Effector memory CD8-positive, alpha-beta T cell (primary cell): ENCODE data around the gene MEAF6.
"Not testable (repeated sequence)": the region's sequence is repeated elsewhere in the genome, so short reads cannot be mapped to it uniquely, and the experiment has no call there.

ENCODE experiments used
- ATAC-seq: fragments of 150-1000 bp; cut with Tn5 transposase; replicated peaks from 2 replicates; pipeline ENCODE4 v1.10.0; 2021; ENCODE audit warnings: mild to moderate bottlenecking, moderate library complexity
- DNase-seq, 3 experiments: peaks; one replicate each; pipeline ENCODE4 v3.0.0; 2021
- H3K27ac Mint-ChIP-seq, 2 donors: one replicate each; pipeline ENCODE4 v1.8.0; 2022; ENCODE audit warnings: mild to moderate bottlenecking in 2 of 2, mixed read lengths in 2 of 2, moderate library complexity in 2 of 2
- H3K27me3 Mint-ChIP-seq, 2 donors: one replicate each; pipeline ENCODE4 v1.8.0; 2022; ENCODE audit warnings: mixed read lengths in 2 of 2
- H3K36me3 Mint-ChIP-seq: one replicate; pipeline ENCODE4 v1.8.0; 2022; ENCODE audit warnings: mild to moderate bottlenecking, moderate library complexity, mixed read lengths; ENCODE audit not compliant: insufficient read depth
- H3K4me1 Mint-ChIP-seq, 2 donors: one replicate each; pipeline ENCODE4 v1.8.0; 2022; ENCODE audit warnings: low read depth in 2 of 2, mixed read lengths in 2 of 2
- H3K4me3 Mint-ChIP-seq, 2 donors: one replicate each; pipeline ENCODE4 v1.8.0; 2022; ENCODE audit warnings: mild to moderate bottlenecking in 2 of 2, mixed read lengths in 2 of 2, moderate library complexity in 2 of 2
- H3K9me3 Mint-ChIP-seq, 2 donors: one replicate each; pipeline ENCODE4 v1.8.0; 2022; ENCODE audit warnings: mixed read lengths in 2 of 2
- total RNA-seq, 9 experiments: gene quantifications; one replicate each; lab custom pipeline; 2026; lab: John Stamatoyannopoulos, UW

Gene MEAF6
- 35.6 to 94.6 (median 88.3) reads per million in 9 experiments for total RNA-seq

DNA sequence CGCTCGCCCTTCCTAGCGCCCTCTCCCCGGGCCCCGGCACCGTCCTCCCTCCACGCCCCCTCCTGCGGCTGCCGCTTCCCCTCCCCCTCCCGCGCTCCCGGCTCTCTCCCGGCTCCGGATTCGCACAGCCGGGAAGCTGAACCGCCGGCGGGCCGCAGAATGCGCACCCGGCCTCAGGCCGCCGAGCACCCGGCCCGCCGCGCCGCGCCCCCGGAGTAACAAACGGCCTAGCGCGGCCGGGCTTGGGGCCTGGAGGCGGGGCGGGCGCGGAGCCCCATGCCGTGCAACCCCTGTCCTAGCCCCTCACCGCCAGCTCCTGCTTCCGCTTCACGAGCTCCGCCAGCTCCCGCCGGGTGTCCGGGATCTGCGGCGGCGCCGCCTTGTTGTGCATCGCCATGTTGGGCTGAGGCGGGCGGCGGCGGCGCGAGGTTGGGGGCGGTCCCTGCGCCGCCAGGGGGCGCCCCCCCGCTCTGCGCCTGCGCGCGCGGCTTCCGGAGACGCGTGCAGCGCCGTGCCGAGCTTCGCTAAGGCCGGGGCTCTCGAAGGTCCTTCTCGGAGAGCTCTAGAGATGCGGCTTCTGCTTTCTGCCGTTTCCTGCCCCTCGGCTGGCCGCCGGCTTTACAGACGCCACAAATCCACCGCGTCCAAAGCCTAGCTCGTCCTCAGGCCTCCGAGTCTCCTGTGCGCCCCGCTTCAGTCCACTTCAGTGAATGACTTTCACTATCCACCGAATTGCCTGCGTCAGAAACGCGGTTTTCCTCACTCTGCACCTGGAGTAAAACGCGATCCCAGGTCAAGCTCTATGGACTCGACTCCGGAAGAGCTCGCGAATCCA is at the start of gene MEAF6:
Gene MEAF6 (minus strand): TSS at position 417 of the 835 bp plus-strand sequence. CDS start 20 bp downstream, at position 397.
- Mint-ChIP-seq H3K4me1 (peaks cover 33 to 43% of the 10 kb centered on the region in 2 donors), H3K36me3 (peaks cover 33% of the 10 kb centered on the region), H3K4me3 (peak within 1 kb of the TSS; percentile 97 to 98), H3K27me3 (no peaks in the 10 kb centered on the region), H3K9me3 (no peaks in the 10 kb centered on the region), H3K27ac (peak within 1 kb of the TSS; percentile 94 to 96)
- ATAC-seq = peak; percentile 91
- peak; percentile 78 to 82 (median 80) for DNase-seq

DNA sequence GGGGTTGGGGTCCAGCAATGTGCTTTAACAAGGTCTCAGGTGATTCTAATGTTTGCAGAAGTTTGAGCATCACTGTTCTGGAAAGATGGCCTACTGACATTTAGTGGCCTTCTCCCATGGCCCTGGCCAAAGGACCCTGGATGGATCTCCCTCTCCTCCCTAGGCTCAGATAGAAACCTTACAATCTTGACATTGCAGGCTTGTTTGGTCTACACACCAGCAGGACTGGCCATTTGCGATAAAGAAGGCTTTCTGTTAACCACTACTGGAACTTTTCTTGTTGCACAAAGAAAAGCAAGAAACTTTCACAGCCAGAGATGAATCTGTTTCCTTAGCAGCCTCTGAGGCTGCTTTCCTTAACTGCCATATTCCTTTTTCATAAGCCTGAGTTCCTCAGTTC is 48.4 kb upstream of the MEAF6 start:
- Mint-ChIP-seq H3K36me3 (peaks cover 26% of the 10 kb centered on the region), H3K4me1 (no peaks in the 10 kb centered on the region), H3K27ac (no peak overlapping the region), H3K9me3 (no peaks in the 10 kb centered on the region), H3K4me3 (no peak overlapping the region), H3K27me3 (peaks cover 0 to 12% of the 10 kb centered on the region in 2 donors)
- DNase-seq (no peak), ATAC-seq (no peak)

DNA sequence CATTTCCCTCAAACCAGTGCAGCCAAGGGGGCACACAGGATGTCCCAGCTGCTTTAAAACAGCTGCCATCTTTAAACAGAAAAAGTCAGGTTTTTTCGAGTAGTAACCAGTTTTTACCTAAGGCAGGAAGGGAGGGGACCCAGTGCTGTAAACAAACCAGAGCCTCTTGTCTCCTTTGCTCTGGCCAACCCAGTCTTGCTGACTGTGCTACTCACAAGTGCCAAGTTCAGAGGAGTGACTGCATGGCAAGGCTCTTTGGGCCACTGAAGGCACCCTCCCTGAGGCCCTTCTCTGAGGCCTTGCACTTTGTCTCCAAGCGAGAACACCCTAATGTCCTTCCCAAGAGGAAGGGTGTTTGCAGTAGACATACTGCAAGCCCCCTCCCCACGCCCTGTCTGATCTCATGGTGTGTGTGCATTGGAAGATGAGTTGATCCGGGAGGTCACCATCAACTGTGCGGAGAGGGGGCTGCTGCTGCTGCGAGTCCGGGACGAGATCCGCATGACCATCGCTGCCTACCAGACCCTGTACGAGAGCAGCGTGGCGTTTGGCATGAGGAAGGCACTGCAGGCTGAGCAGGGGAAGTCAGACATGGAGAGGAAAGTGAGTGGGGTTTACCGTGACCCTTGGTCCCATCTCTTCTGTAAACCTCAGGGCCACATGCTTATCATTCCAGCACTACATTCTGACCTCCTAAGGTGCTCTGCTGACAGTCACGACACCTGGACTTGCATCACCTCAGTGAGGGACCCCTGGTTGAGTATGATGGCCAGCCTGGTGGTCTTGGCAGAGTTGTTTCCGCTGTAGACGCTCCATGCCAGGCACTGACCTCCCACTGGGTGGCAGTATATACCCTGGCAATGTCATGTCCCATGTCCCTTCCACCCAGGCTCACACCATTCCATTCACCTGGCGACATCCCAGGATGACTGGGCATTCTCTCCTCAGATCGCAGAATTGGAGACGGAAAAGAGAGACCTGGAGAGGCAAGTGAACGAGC is 46.9 kb upstream of the MEAF6 start:
- DNase-seq (peak in 2 of 3 experiments; percentile 13 to 15), ATAC-seq (peak; percentile 36)
- H3K9me3 Mint-ChIP-seq = no peaks in the 10 kb centered on the region
- H3K27ac Mint-ChIP-seq = no peak overlapping the region
- H3K4me3 Mint-ChIP-seq = no peak overlapping the region
- H3K27me3 Mint-ChIP-seq = peaks cover 0 to 12% of the 10 kb centered on the region in 2 donors
- no peaks in the 10 kb centered on the region for H3K4me1 Mint-ChIP-seq
- peaks cover 12% of the 10 kb centered on the region for H3K36me3 Mint-ChIP-seq

DNA sequence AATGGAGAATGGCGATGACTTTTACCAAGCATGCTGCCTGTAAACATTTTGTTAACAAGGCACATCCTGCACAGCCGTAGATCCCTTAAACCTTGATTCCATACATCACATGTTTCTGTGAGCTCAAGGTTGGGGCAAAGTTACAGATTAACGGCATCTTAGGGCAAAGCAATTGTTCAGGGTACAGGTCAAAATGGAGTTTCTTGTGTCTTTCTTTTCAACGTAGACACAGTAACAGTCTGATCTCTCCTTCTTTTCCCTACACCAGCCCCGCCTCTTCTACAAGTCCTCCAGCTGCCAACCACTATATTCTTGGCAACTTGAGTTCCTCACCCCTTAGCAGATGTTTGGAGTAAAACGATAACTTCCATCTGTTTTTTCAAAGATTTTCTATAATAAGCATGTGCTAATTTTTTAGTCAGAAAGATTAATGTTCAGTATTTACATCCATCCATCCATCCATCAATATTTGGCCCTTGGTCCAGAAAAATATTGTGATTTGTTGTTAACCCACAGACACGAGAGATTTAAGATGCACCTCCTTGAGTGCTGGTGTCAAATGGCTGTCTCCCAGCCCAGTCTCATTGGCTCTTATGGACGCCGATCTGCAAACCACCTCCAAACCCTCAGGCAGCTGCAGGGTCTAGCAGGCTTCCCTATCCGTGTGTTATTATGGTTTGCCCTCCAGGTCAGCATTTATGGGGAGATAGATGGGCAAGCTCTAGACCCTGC is 46.0 kb upstream of the MEAF6 start:
- peaks cover 6% of the 10 kb centered on the region for H3K36me3 Mint-ChIP-seq
- ATAC-seq (no peak), DNase-seq (no peak)
- H3K27me3 Mint-ChIP-seq = peaks cover 0 to 12% of the 10 kb centered on the region in 2 donors
- H3K4me1 Mint-ChIP-seq = no peaks in the 10 kb centered on the region
- H3K4me3 Mint-ChIP-seq = no peak overlapping the region
- no peak overlapping the region for H3K27ac Mint-ChIP-seq
- no peaks in the 10 kb centered on the region for H3K9me3 Mint-ChIP-seq

DNA sequence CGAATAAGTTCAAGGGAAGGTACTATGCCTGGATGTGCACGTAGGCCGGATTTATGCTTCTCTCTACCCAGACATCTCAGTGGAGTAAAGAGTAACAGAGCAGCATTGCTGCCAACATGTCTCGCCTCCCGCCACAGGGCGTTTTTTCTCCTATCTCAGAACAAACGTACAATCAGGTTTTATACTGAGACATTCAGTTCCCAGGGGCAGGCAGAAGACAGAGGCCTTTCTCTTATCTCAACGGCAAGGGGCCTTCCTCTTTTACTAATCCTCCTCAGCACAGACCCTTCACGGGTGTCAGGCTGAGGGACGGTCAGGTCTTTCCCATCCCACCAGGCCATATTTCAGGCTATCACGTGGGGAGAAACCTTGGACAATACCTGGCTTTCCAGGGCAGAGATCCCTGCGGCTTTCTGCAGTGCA is 45.4 kb upstream of the MEAF6 start:
- not testable (repeated sequence) for ATAC-seq, DNase-seq, H3K27ac Mint-ChIP-seq, H3K4me3 Mint-ChIP-seq, H3K9me3 Mint-ChIP-seq, H3K36me3 Mint-ChIP-seq, H3K4me1 Mint-ChIP-seq
- H3K27me3 Mint-ChIP-seq = peaks cover 0 to 12% of the 10 kb centered on the region in 2 donors

DNA sequence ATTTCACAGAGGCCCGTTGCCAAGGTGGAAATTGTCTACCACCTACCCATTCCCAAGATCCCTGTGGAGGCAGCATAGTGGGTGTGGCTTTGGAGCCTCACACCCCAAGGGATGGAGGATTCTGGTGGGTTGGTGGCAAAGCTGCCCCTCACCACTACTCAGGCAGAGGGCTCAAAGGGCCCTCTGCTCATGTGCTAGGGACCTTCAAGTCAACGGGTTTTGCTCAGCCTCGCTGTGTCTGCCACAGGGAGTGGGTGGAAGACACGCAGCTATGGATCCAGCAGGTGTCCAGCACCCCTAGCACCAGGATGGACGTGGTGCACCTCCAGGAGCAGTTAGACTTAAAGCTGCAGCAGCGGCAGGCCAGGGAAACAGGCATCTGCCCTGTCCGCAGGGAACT is 44.5 kb upstream of the MEAF6 start:
- no peak overlapping the region for H3K27ac Mint-ChIP-seq
- peaks cover 0 to 12% of the 10 kb centered on the region in 2 donors for H3K27me3 Mint-ChIP-seq
- H3K4me3 Mint-ChIP-seq = no peak overlapping the region
- no peak for ATAC-seq
- H3K4me1 Mint-ChIP-seq = peaks cover 2 to 4% of the 10 kb centered on the region in 2 donors
- H3K36me3 Mint-ChIP-seq = peaks cover 5% of the 10 kb centered on the region
- H3K9me3 Mint-ChIP-seq = no peaks in the 10 kb centered on the region
- no peak for DNase-seq

DNA sequence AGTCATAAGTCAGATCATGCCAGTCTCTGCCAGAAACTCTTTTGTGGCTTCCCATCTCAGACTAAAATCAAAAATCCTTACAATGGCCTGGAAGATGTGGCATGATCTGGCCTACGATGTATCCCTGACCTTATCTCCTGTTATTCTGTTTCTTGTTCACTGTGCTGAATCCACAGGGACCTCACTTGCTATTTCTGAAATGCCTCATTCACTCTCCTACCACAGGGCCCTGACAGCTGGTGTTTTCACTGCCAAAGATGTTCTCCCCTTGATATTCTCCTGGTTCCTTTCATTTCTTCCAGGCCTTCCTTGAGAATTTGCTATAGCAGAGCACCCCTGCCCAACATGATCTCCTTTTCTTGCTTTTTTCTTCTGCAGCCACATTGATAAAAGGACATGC is 43.8 kb upstream of the MEAF6 start:
- Mint-ChIP-seq H3K27me3 (peaks cover 0 to 12% of the 10 kb centered on the region in 2 donors), H3K27ac (no peak overlapping the region), H3K4me1 (peaks cover 5 to 8% of the 10 kb centered on the region in 2 donors), H3K36me3 (peaks cover 7% of the 10 kb centered on the region), H3K9me3 (no peaks in the 10 kb centered on the region), H3K4me3 (no peak overlapping the region)
- DNase-seq (no peak), ATAC-seq (no peak)

DNA sequence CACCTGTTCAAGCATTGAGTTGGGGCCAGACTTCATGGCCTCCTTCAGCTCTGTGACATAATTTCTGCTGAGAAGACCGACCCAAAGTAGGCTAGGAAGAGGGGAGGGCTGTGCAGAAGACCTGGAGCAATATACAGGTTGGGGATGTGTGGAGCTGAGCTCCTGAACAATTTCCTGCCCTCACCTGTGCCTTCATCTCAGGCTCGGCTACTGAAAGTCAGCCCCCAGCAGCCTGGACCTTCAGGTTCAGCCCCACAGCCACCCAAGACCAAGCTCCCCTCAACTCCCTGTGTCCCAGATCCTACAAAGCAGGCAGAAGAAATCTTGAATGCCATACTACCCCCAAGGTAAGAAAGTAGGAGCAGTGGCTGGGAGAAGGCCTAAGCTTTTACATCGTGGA is 42.8 kb upstream of the MEAF6 start:
- ATAC-seq = no peak
- Mint-ChIP-seq H3K9me3 (no peaks in the 10 kb centered on the region), H3K4me1 (peaks cover 13 to 18% of the 10 kb centered on the region in 2 donors), H3K27ac (no peak overlapping the region), H3K4me3 (no peak overlapping the region), H3K36me3 (peaks cover 11% of the 10 kb centered on the region), H3K27me3 (peaks cover 0 to 12% of the 10 kb centered on the region in 2 donors)
- no peak for DNase-seq

DNA sequence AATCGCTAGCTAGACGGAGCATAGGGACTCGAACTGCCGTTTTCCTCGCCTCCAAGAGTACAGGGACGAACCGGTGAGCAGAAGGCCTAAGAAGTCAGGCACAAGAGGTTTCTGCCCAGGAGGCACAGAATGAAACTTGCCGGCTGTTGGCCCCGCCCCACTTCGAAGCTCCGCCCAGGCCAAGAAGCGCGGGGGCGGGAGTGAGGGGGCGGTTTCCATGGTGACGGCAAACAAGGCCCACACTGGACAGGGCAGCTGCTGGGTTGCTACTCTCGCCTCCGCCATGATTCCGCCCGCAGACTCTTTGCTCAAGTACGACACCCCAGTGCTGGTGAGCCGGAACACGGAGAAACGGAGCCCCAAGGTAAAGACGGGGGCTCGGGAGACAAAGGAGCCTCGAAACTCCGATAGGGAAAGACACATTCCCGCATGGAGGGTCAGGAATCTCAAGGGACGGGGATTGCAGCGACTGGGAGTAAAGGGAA is 42.2 kb upstream of the MEAF6 start, which contains the start of gene DNALI1:
Gene DNALI1 (plus strand): TSS at position 229 of the 485 bp plus-strand sequence. CDS start 55 bp downstream, at position 284.
- Mint-ChIP-seq H3K27me3 (peaks cover 0 to 12% of the 10 kb centered on the region in 2 donors), H3K36me3 (peaks cover 8% of the 10 kb centered on the region), H3K27ac (no peak within 1 kb of the TSS), H3K4me3 (no peak within 1 kb of the TSS), H3K9me3 (no peaks in the 10 kb centered on the region), H3K4me1 (peaks cover 17 to 25% of the 10 kb centered on the region in 2 donors)
- ATAC-seq (no peak), DNase-seq (peak in 1 of 3 experiments; percentile 13)

DNA sequence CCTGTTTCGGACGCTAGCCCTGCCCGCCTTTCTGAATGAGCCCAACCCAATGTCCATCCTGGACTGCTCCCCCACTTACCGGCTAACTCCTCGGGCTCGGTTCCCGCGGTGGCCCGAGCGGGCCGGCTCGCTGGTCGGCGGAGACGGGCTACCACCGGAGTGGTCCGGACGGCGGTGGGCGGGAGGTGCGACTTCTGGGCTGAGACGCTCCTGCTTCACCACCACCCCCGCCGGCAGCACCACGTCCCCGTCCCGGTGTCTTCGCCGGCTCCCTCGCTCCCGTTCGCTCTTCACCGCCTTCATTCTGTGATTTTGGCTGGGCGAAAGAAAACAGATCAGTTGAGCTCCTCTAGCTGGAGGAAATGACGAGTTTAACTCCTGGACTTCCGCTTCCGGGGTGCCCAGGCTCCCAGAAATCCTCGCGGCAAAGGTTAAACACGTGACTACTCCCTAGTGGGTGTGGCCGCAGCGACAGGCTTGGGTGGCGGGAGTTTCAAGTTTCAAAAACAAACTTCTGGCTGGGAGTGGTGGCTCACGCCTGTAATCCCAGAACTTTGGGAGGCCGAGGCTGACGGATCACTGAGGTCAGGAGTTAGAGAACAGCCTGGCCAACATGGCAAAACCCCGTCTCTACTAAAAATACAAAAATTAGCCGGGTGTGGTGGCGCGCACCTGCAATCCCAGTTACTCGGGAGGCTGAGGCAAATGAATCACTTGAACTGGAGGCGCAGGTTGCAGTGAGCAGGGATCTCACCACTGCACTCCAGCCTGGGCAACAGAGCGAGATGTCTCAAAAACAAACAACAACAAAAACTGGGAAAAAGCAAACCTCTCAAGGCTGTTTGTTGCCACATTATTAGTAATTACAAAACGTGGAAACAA is 39.6 kb upstream of the MEAF6 start, which contains the start of gene SNIP1:
Gene SNIP1 (minus strand): TSS at position 367 of the 882 bp plus-strand sequence. CDS start 64 bp downstream, at position 303.
- Mint-ChIP-seq H3K27ac (peak within 1 kb of the TSS; percentile 96 to 99), H3K4me1 (peaks cover 28 to 43% of the 10 kb centered on the region in 2 donors), H3K4me3 (peak within 1 kb of the TSS; percentile 95 to 100), H3K36me3 (peaks cover 30% of the 10 kb centered on the region), H3K27me3 (peaks cover 0 to 5% of the 10 kb centered on the region in 2 donors), H3K9me3 (no peaks in the 10 kb centered on the region)
- ATAC-seq (peak; percentile 100), DNase-seq (peak; percentile 89 to 91 (median 89))

DNA sequence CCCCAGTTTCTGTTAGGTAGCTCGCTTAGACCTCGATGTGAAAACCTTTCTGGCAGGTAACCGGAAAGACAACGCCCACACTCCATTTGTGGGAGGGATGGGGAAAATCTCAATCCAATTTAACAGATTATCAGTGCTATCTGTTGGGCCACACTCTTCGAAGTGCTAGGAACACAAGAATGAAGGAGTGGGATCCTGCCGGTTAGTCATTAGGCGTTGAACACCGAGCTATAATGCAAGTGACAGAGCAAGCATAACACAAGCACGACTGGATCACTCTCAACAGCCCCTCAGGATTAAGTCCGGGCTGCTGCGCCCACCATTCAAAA is 39.0 kb upstream of the MEAF6 start:
- ATAC-seq = peak; percentile 16
- Mint-ChIP-seq H3K4me1 (peaks cover 30 to 49% of the 10 kb centered on the region in 2 donors), H3K27me3 (no peaks in the 10 kb centered on the region), H3K4me3 (peak overlapping the region; percentile 95 to 100), H3K27ac (peak overlapping the region; percentile 96 to 99), H3K36me3 (peaks cover 36% of the 10 kb centered on the region), H3K9me3 (no peaks in the 10 kb centered on the region)
- no peak for DNase-seq

DNA sequence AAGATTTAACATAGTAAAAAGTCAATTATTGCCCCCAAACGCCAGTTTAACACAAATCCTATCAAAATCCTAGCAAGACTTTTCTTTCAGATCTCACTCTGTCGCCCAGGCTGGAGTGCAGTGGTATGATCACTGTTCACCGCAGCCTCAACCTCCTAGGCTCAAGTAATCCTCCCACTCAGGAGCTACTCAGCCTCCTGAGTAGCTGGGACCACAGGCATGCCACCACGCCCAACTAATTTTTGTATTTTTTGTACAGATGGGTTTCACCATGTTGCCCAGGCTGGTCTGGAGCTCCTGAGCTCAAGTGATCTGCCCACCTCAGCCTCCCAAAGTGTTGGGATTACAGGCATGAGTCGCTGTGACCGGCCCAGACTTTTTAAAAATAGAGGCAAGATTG is 34.8 kb upstream of the MEAF6 start:
- H3K4me1 Mint-ChIP-seq = peaks cover 30 to 53% of the 10 kb centered on the region in 2 donors
- DNase-seq (no peak), ATAC-seq (no peak)
- H3K36me3 Mint-ChIP-seq = peaks cover 71% of the 10 kb centered on the region
- no peaks in the 10 kb centered on the region for H3K9me3 Mint-ChIP-seq
- H3K27me3 Mint-ChIP-seq = no peaks in the 10 kb centered on the region
- H3K4me3 Mint-ChIP-seq = no peak overlapping the region
- H3K27ac Mint-ChIP-seq = peak overlapping the region; percentile 73 to 79
